GM18867 (cell line): ENCODE data around the gene PTPRE.
"Not testable (repeated sequence)": the region's sequence is repeated elsewhere in the genome, so short reads cannot be mapped to it uniquely, and the experiment has no call there.

Experiments used
- ATAC-seq: cut with Tn5 transposase; IDR thresholded peaks from one replicate; pipeline ENCODE4 v1.9.1; 2021; ENCODE audit warnings: mild to moderate bottlenecking, moderate library complexity; ENCODE audit not compliant: unreplicated experiment

PTPRE gene

DNA sequence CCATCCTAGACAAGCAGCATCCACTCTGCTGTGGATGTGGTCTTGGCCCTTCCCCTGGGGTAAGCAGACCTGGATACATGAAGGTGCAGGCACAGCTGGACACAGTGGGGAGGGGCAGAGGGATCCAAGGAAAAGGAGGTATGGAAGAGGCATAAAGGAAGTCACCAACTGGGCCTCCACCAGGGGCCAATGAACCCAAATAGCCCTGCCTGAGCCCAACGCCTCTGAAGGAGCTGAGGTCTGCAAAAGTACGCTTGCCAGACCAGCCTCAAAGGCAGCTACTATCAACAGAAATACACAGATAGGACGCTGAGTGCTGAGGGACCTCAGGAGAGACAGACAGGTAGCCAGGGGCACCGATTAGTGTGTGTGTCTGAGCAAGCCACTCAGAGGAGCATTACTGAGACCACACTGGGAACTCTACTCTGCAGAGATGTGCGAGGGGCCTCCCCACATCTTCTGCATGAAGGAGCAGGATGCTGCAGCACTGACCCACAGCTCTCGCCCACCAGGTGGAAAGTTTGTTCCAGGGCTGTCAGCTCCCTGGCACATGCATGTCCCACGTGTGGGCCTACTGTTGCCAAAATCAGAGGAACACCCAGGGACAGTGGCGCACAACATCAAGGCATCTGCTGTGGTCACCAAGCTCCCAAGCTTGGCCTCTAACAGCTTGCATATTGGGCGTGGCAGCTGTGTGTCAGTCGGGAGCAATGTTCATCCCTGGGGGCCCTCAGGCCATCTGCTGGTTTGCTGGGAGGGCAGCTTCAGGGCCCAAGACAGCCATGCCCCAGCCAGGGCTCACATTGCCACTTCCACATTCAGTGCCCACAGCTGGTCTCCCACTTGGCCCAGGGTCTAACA lies 179.3 kb downstream of the PTPRE start:
- ATAC-seq: no peak

DNA sequence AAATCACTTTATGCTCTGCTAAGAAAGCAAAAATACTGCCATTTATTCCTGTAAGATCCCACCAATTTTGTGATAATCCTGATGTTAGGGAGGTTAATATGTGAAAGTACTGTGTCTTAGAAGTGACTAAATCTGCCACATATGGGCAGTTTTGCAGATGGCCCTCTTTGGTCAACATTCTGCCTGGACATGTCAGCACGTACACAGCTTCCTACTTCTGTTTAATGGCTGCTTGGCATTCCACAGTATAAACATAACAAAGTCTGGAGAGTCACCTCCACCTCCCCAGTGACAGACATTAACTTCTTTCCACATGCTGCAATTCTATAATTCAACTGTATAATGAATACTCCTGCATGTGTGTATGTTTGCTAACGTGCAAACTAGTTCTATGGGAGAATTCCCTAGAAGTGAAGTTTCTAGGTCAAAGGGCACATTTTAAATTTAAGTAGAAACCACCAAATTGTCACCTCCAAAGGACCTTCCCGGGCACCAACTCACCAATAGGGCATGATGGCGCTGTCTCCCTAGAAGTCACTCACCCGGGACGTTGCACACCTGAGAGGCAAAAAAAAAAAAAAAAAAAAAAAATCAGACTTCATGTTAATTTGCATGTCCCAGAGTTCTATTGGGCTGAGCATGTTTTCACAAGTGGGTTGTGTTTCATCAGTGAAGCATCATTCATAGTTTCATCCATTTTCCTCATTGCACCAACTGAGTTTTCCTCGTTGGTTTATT lies 180.4 kb downstream of the PTPRE start:
- no peak for ATAC-seq

DNA sequence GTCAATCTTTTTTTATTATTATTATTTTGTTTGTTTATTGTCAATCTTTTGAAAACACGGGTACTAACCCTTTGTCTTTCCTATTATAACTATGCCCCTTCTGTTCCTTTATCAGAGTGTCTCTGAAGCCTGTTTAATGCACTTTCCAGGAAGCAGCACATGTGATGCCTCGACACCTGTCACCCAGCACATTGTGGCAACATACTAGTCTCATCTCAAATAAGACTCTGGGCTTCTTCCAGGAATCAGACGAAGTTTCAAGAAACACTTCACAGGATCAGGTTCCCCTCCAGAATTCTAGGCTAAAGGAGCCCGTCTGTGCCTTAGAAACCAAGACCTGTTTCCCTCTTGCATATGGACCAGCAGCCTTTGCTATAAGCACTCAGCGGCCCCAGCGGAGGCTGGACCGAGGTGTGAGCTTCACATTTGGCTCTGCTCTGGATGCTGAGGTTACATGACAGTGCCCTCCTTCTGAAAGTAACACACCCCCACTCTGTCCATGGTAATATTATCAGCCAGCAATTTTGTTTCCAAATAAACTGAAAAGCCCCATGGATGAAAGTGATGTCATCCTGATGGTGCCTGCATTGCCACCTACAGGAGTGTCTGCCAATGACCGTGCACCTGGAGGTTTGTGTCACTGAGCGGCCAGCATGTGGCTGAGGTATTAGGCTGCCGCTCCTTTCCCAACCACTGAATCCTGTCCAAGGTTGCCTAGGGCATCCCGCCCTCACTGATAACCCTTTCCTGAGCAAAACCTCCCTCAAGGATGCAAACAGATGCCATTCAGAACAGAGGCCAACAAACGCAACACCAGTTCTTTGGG lies 181.2 kb downstream of the PTPRE start:
- ATAC-seq: no peak

DNA sequence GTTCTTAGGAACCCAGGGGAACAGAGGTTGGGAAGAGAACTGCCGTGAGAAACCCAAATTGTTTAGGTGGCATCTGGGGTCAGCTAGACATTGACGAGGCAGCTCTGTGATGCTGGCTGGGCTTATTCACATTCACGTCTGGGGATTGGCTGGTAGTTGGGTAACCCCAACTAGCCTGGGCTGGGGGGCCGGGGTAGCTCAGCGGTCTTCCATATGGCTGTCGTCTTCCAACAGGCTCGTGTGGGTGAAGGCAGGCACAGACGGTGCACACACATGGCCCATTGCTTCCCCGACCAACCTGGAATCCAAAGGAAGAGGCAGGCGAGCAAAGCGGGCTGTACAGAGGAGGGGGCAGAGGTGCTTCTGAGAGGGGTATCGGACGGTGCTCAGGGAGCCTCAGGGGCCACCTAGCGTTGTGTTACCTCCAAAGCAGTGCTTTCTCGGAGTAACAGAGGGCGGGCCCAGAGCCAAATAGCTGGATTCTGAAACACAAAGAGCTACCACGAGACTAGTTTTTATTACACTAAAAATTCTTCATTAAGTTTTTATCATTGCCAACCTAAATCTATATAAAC lies 184.8 kb downstream of the PTPRE start:
- no peak for ATAC-seq

DNA sequence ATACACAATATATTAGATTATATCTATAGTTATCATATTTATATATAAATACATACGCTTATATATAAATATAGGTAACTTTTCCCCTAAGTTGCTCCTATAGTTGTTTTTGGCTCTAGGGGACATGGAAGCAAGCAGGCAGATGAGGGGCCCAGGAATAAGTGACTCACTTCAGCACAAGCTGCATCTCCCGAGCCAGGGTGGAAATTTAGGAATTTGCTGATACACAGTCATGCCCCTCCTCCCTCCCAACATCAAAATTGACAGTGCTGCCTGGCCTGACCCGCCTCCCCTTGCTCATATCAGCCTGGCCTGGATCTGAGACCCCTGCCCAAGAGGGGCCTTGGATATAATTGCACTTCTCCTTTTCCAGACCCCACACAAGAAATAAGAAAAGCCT lies 185.6 kb downstream of the PTPRE start:
- no peak for ATAC-seq

DNA sequence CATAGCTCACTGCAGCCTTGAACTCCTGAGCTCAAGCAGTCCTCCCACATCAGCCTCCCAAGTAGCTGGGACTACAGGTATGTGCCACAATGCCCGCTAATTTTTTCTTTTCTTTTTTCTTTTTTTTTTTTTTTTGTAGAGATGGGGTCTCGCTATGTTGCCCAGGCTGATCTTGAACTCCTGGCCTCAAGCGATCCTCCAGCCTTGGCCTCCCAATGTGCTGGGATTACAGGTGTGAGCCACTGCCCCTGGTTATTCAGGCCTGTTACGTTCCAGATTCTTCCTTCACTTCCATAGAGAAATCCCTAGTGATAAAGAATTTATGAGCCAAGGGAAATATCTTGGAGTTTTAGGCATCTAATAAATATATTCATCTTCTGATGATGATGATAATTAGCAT lies 187.7 kb downstream of the PTPRE start:
- ATAC-seq: not testable (repeated sequence)

DNA sequence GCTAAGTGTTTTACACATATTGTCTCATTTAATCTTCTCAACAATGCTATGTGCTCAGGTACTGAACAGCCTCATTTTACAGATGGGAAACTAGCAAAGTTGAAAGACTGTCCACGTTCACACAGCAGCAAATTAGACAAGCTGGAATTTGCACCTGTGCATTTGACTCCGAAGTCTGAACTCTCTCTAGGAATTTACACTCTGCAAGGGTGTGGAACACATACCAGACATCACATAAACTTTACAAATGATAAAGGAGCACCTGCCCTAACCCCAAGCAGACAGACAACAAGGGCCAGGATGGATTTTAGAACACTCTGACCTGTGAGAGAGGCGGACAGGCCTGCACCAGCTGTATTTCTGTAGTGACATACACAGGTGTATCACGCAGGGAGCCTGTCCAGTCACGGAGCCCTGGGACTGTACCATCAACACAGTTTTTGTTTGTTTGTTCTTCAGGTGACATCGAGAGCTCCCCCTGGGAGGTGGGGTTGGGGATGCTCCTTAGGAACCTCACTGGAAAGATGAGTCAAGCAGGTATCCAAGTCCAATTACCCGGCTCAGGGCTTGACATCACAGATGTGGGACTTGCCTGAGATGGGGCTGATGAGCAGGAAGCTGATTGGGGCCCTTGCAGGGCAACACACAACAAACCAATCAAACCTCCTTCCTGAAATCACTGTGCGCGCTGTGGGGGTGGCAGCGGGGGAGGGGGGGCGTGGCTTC lies 188.3 kb downstream of the PTPRE start:
- peak; percentile 71 for ATAC-seq

DNA sequence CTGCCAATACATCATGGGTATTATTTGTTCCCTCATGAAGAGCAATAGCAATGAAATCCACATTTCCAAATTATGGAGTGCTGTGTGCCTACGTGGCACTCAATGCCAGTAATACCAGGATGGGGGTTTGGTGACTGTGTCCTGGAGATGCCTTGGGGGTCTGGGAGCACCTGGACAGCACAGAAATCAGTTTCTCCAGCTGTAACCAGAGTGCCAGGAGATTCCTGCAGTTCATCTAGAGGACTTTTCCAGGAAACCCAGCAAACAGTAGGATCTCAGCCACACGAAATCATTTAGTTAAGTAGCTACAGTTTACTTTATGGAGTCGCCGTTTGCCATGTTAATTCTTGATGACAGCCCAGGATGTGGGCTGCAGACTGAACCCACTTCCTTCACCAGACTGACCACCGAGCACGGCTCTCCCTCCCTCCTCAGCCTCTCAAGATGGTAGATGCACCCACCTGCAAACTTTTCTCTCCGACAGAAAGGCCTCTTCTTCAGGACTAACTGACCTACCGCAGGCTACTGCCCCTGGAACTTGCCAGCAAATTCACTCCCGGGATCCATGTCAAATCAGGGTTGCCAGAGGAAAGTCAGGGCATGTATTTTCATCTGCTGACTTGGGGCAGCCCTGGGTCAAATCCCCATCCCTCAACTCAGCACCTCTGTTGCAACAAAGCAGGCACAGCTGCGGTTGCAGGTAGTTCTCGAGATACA lies 189.0 kb downstream of the PTPRE start:
- ATAC-seq: no peak

DNA sequence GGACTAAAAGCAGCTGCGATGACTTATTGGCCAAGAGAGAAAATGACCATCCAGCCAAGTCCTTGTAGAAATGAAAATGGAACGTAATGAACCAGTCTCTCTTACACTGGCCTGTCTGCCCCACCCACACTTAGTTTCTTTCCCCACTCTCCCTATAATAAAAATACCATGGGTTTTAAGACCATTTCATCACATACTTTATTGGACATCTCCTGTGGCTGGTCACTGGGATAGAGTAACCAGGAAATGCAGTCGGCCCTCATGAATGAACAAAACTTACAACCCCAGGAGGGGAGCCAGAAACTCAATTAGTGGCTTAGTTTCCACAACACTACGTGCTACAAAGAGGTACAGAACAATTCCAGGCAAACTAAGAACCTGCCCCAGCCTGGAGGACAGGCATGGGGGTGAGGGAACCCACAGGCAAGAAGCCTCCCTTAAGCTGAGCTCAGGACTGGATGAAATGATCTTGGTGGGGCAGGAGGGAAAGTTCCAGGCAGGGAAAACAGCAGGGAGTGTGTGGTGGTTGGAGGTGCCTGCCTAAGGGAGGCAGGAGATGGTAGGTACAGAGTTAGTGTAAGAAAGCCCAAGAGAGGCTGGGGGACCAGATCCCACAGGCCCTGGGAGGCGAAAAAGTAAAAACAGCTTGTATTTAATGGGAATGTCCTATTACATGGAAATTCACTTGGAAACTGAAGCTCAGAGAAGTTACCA lies 189.7 kb downstream of the PTPRE start:
- ATAC-seq: no peak

DNA sequence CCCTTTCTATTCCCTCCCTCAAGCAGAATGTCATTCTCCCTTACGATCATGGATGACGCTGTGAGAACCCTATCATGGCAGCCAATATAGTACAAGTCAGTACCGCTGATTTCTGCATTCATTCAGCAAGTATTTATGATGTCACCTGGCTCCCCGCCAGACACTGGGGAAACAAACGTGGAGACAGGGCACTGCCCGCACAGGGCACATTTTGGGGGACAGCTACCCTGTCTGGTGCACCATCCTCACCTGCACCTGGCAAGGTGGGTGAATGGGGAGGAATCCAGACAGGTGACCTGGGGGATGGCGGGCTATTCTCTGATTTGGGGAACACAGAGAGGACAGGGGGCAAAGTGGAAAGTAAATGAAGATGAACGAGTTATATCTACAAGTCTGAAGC lies 190.9 kb downstream of the PTPRE start:
- ATAC-seq: no peak

DNA sequence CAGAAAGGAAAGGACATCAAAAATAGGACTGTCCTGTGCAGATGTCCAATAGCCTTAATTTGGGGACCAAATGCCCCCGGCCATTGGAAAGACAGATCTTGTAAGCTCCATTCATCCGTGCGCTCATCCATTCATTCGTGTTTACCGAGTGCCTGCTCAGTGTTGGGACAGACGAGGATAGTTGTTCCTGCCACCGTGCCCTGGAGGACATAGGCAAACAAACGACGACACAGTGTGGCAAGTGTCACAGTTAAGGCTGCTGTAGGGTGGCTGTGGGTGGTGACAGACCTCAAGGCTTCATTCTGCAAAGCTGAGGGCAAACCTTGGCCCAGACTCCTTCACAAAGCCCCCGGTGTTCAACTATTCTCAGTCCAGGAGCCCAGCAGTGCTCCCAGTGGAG lies 191.7 kb downstream of the PTPRE start:
- ATAC-seq: no peak

DNA sequence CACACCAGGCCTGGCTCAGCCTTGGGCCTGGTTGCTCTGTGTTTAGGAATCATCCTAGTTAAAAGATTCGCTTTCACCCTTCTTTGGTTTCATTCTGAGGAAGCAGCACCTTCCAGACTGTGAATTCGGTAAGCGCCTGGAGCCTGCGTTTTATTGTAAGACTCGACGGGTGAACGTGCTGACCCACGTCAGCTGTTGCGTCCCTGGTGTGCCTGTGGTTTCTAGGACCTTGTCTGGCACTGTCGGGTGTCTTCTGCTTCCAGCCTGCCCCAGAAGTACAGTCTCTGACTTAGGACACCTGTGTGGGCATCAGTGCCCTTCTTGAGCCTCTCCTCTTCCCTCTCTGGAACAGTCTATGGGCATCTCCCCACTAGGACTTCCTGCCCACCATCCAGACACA lies 193.0 kb downstream of the PTPRE start:
- ATAC-seq: no peak

DNA sequence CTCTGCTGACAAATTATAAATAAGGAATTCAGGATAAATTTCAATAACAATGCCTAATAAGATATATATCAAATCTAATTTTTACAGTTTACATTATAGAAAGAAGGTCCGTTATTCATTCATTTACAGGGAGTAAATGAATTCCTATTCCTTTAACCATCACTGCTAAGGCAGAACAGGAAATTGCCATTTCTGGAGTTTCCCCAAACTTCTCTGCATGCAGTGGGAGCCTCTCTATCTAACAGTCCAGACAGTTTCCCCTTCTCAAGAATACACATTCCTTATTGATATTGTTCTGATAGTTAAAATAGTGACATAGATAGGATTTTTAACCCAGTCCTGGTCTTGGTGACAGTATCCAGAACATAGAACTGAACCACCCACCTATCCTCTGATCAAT lies 195.0 kb downstream of the PTPRE start:
- no peak for ATAC-seq

DNA sequence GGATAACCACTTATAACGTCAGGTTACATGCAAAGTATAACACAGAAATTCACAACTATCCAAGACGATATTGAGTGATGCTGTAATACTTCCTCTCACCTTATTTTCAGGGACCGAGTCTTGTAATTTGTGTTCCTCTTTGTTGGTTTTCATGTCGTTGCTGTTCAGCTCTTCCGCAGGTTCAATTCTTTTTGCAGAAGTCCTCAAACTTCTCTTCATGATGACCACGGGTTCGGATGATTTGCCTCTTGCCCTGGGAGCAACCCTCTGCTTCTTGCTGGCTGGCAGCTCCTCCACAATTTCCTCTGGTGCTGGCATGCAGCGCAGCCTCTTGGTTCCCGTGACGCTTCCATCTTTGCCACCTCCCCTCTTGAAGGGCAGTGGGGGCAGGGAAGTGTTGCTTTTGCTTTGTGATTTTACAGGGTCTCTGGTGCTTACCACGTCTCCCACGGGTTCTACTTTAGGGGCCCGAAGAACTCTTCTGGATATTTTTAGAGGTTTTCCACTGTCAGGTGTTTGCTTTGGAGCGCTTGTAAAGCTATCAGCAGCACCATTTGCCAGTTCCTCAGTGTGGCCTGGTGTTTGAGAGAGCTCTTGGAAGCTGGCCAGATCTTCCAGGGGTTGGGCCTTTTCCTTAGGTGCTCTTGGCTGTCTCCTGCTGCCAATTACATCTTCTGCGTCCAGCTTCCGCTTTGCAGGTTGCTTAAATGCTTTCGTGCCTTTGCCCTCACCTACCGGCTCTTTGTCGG lies 195.8 kb downstream of the PTPRE start:
- no peak for ATAC-seq

DNA sequence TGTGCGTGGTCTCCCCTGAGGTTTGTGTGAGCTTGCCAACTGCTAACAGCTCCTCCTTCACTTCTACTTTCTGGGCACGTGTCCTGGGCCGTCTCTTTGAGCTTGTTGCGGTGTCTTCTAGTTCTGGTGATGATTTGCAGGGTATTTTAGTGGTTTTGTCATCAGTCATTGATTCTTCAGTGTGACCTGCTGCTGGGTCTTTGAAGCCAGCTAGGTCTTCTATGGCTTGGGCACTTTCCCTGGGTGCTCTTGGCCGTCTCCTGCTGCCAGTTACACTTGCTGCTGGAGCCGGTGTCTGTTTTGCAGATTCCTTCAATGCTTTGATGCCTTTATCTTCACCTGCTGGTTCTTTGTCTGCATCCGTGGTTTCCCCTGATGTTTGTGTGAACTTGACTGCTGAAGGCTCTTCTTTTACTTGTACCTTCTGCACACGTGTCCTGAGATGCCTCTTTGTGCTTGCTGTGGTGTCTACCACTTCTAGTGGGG lies 196.4 kb downstream of the PTPRE start:
- no peak for ATAC-seq

DNA sequence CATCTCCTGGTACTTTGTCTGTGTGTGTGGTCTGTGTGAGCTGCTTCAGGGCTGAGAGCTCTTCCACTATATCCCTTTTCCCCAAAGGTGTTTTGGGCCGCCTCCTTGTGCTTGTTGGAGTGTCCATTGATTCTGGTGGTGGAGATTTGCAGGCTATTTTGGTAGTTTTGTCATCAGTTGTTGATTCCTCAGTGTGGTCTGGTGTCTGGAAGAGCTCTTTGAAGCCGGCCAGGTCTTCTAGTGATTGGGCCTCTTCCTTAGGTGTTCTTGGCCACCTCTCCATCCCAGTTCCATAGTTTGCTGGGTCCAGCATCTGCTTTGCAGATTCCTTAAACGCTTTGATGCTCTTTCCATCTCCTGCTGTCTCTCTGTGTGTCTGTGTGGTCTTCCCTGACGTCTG lies 198.5 kb downstream of the PTPRE start:
- ATAC-seq: no peak

DNA sequence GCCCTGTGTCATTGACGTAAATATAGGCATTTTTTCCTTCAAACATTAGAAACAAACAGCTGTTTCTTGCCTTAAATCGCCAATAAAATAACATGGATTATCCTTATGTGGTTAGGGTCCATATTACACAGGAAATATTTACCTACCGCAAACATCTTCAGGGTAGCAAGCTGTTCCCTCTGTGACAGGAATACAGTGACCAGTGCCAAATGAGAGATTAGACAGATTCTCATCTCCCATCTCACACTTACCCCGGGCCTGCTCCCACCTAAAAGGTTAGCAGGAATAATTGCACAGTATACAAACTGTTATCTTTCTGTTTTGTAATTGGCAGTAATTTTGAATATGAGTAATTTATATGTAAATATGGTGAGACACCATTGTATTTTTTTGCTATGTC lies 202.8 kb downstream of the PTPRE start:
- no peak for ATAC-seq

DNA sequence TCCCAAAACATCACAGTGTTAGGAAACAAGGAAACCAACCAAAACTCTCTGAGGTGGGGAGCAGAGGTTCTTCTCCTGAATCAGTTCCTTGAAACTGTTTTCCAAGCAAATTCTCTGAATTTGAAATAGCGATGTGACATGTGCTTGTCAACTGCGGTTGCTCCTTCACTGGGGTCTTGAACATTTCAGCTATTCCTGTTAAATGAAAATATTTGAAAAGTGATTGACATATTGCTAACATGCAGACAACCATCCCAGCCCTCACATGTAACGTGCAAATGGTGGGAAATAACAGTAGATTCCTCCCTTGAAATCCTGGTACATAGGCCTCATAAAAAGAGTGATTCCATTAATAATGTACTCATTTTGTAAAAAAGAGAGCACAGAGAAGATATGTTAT lies 203.4 kb downstream of the PTPRE start:
- no peak for ATAC-seq
